HepG2 (cell line): ENCODE results near the gene SPPL3. TPM values are rescaled to one million over a fixed set of nuclear protein-coding genes. Genes with fewer than 3 reads are reported as not detected.

Experiments
- ATAC-seq: fragments of 200-7000 bp; cut with Tn5 transposase; 3 replicates; pipeline ENCODE4 v1.9.1; 2020; ENCODE audit warnings: mild to moderate bottlenecking, moderate library complexity
- BruUV-seq: library from RNA; stranded (reverse); fragments of 400-500 nt; replicated peaks from 2 replicates; lab custom pipeline; 2021; lab: Mats Ljungman, UMichigan
- CTCF ChIA-PET: fragments of 300-600 bp; formaldehyde crosslinking; extraction: SDS; loops from one replicate; lab custom pipeline; 2021; ENCODE audit warnings: low total read pairs, inconsistent platforms, low intra/inter-chr PET ratio; lab: Yijun Ruan, JAX
- POLR2A ChIA-PET: fragments of 350-600 bp; sonication (Branson Sonifier 250); formaldehyde crosslinking; loops from one replicate; lab custom pipeline; 2020; ENCODE audit warnings: antibody characterized with exemption, inconsistent platforms; lab: Yijun Ruan, JAX
- DNase-seq: peaks from one replicate; pipeline ENCODE4 v3.0.0-alpha.2; 2015; ENCODE audit warnings: low spot score
- FAIRE-seq: peaks from 3 replicates; lab custom pipeline; 2011; peaks lifted over from hg19 to GRCh38; lab: Jason Lieb, UNC
- H2AFZ ChIP-seq: one replicate; pipeline ENCODE4 v1.6.1; 2011; ENCODE audit warnings: low read length, inconsistent platforms
- H3K27ac ChIP-seq: fragments of 300-600 bp; 3 replicates; pipeline ENCODE4 v1.8.0; 2011; ENCODE audit warnings: mixed run types, mild to moderate bottlenecking, mixed read lengths, low read length, inconsistent platforms; ENCODE audit not compliant: insufficient read depth; ENCODE audit errors: extremely low read length
- H3K27me3 ChIP-seq, 2 experiments: fragments of 200-600 bp in 1 of 2; 2 replicates in 1 of 2; 3 replicates in 1 of 2; pipeline versions ENCODE4 v1.6.0 to v1.8.0; 2011; ENCODE audit warnings: low read length in 2 of 2, mild to moderate bottlenecking in 2 of 2, moderate library complexity in 2 of 2, inconsistent platforms in 1 of 2; ENCODE audit not compliant: insufficient read depth in 2 of 2, control insufficient read depth in 1 of 2
- H3K36me3 ChIP-seq, 2 experiments: fragments of 200-600 bp in 1 of 2; replicated peaks in 1 of 2; 2 replicates in 1 of 2; 3 replicates in 1 of 2; pipeline versions ENCODE4 v1.5.1 to v1.8.0; 2011; ENCODE audit warnings: low read length in 2 of 2, inconsistent platforms in 1 of 2; ENCODE audit not compliant: insufficient read depth in 2 of 2, control insufficient read depth in 1 of 2
- H3K4me1 ChIP-seq: 2 replicates; pipeline ENCODE4 v1.5.1; 2012; ENCODE audit warnings: low read length, inconsistent platforms; ENCODE audit not compliant: insufficient read depth
- H3K4me2 ChIP-seq: 2 replicates; pipeline ENCODE4 v1.6.0; 2011; ENCODE audit warnings: low read depth, low read length, inconsistent platforms
- H3K4me3 ChIP-seq, 3 experiments: fragments of 200-600 bp in 1 of 3; sonication (generic), shearing (Covaris generic) in 1 of 3; replicated peaks in 1 of 3; 2 replicates each; pipeline ENCODE4 v1.5.1; 2011 to 2016; ENCODE audit warnings: low read length in 3 of 3, inconsistent platforms in 2 of 3, low read depth in 2 of 3, mild to moderate bottlenecking in 2 of 3, control low read depth in 1 of 3, mixed read lengths in 1 of 3; ENCODE audit not compliant: insufficient read depth in 1 of 3
- H3K79me2 ChIP-seq: one replicate; pipeline ENCODE4 v1.6.1; 2011; ENCODE audit warnings: low read length, inconsistent platforms; ENCODE audit not compliant: insufficient read depth
- H3K9ac ChIP-seq: 2 replicates; pipeline ENCODE4 v1.6.0; 2011; ENCODE audit warnings: mild to moderate bottlenecking, low read depth, low read length, inconsistent platforms; ENCODE audit not compliant: insufficient read depth
- H3K9me3 ChIP-seq: 2 replicates; pipeline ENCODE4 v1.5.1; 2012; ENCODE audit warnings: mild to moderate bottlenecking, low read length
- H4K20me1 ChIP-seq: 2 replicates; pipeline ENCODE4 v1.6.0; 2011; ENCODE audit warnings: inconsistent platforms, mild to moderate bottlenecking, low read length, moderate library complexity; ENCODE audit not compliant: insufficient read depth
- AGO2 ChIP-seq: fragments of 200-400 bp; formaldehyde crosslinking; optimal IDR thresholded peaks from 2 replicates; pipeline ENCODE3; 2017; ENCODE audit warnings: mild to moderate bottlenecking, low read depth, low read length, moderate library complexity
- ETV6 ChIP-seq: sonication (generic); formaldehyde crosslinking; conservative IDR thresholded peaks from 2 replicates; pipeline ENCODE4 v1.4.0; 2020; ENCODE audit warnings: missing genetic modification reagents
- PCBP1 ChIP-seq: fragments of 200-400 bp; formaldehyde crosslinking; IDR thresholded peaks from 2 replicates; pipeline ENCODE4 v1.6.1; 2017; ENCODE audit warnings: mild to moderate bottlenecking, low read depth, low read length, borderline replicate concordance
- SMYD3 ChIP-seq: sonication (generic); formaldehyde crosslinking; IDR thresholded peaks from 2 replicates; pipeline ENCODE4 v1.8.1; 2023; ENCODE audit warnings: mild to moderate bottlenecking, missing genetic modification reagents
- STAG1 ChIP-seq: sonication (generic); formaldehyde crosslinking; IDR thresholded peaks from 2 replicates; pipeline ENCODE4 v1.4.0; 2020; ENCODE audit warnings: missing genetic modification reagents
- ZFP41 ChIP-seq: sonication (generic); formaldehyde crosslinking; IDR thresholded peaks from 2 replicates; pipeline ENCODE4 v1.4.0; 2020; ENCODE audit warnings: mild to moderate bottlenecking, missing genetic modification reagents, borderline replicate concordance
- WGBS: methylation state at CpG from one replicate; pipeline ENCODE4 v1.1.6; 2017; ENCODE audit warnings: low lambda C conversion rate; 5-methylcytosine and 5-hydroxymethylcytosine counted together
- in situ Hi-C: cut with HindIII; loops from 2 replicates; pipeline ENCODE4 v1.10.0; 2017; ENCODE audit warnings: low pct_unique_long_range_greater_than_20kb; ENCODE audit not compliant: extremely low pct_ligation_motif_present
- intact Hi-C: fragments of 100-400 bp; cut with micrococcal nuclease; formaldehyde crosslinking; loops from one replicate; pipeline ENCODE4 v1.10.0; 2022; ENCODE audit not compliant: unreplicated experiment
- polyA plus RNA-seq, 8 experiments: library from polyadenylated mRNA; depleted of rRNA in 3 of 8; stranded (reverse) in 7 of 8; unstranded in 1 of 8; fragments of >200 nt; fragmentation: Illumina TruSeq in 4 of 8; extraction: Trizol in 4 of 8; gene quantifications; 2 replicates each; pipeline versions ENCODE4 v1.2.1 to v1.2.3, GENCODE V29; 2011 to 2016; ENCODE audit warnings: low read depth in 4 of 8, missing spikeins in 1 of 8, mixed read lengths in 1 of 8; ENCODE audit not compliant: insufficient read depth in 1 of 8
- total RNA-seq, 5 experiments: library from RNA; depleted of rRNA; stranded (reverse); fragments of >200 nt; fragmentation: Illumina TruSeq; extraction: Trizol; gene quantifications; 2 replicates each; pipeline ENCODE4 v1.2.3, GENCODE V29; 2016; ENCODE audit warnings: low read depth in 1 of 5
- TF ChIP-seq, protein P1 (sequence below): sonication (generic); formaldehyde crosslinking; IDR thresholded peaks from 2 replicates; pipeline ENCODE4 v1.5.0; 2020; ENCODE audit warnings: mild to moderate bottlenecking, missing genetic modification reagents, moderate library complexity

Gene SPPL3
- total and polyA plus RNA-seq, 2 of the 13 experiments (the other 11 are each of a cell fraction or from before 2014, with no cell fraction given) = 8.9 to 9.1 TPM

DNA sequence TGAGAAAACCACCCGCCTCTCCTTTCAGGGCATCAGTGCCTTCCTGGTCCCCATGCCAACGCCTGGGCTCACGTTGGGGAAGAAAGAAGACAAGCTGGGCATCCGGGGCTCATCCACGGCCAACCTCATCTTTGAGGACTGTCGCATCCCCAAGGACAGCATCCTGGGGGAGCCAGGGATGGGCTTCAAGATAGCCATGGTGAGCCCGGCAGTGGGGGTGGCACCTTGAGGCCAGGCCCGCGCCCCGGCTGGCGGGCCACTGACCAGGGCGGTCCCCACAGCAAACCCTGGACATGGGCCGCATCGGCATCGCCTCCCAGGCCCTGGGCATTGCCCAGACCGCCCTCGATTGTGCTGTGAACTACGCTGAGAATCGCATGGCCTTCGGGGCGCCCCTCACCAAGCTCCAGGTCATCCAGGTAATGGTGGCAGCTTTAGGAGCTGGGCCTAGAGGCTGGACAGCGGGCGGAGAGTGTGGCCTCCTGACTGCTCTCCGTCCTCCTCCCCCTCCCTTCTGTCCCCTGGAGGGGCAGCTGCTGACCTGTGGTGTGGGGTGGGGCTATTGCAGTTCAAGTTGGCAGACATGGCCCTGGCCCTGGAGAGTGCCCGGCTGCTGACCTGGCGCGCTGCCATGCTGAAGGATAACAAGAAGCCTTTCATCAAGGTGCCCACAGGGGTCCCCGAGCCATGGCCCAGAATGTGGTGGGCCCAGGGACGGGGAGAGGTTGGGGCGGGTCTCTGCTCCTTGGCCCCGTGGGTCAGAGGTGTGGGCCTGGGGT lies 165.7 kb downstream of the SPPL3 start:
- DNase-seq = no peak
- H3K27me3 ChIP-seq = no peaks in the 10 kb centered on the region
- ATAC-seq = no peak
- TF ChIP-seq ETV6 (CRISPR knock-in tag) (no peak), PCBP1 (0 out of 2 replicates have a peak, but pooled peaks have one; percentile 32), AGO2 (peak; percentile 54), ZFP41 (CRISPR knock-in tag) (no peak)
- H3K9ac ChIP-seq = no peak overlapping the region
- H3K36me3 ChIP-seq = peaks cover 0 to 1% of the 10 kb centered on the region in 2 experiments; a peak in 2 of 5 replicates
- H3K4me1 ChIP-seq = peaks cover 19% of the 10 kb centered on the region
- H3K79me2 ChIP-seq = no peaks in the 10 kb centered on the region
- BruUV-seq = no TSS peak
- 75% methylated on average over 8 of the region's 31 CpGs for WGBS
- ChIA-PET POLR2A (interaction anchor here (1.6 kb wide), 1 partner anchor 10 kb away, joined by 4 read pairs; no protein-coding TSS in a partner anchor), CTCF (no interaction called here)
- no peaks in the 10 kb centered on the region for H4K20me1 ChIP-seq
- no peaks in the 10 kb centered on the region for H3K9me3 ChIP-seq
- H3K4me3 ChIP-seq = no peak overlapping the region
- no peak overlapping the region for H3K4me2 ChIP-seq
- in situ Hi-C loops = no loop called here
- H2AFZ ChIP-seq = no peak overlapping the region
- intact Hi-C loops = no loop called here
- no peak for FAIRE-seq
- H3K27ac ChIP-seq = no peak overlapping the region

DNA sequence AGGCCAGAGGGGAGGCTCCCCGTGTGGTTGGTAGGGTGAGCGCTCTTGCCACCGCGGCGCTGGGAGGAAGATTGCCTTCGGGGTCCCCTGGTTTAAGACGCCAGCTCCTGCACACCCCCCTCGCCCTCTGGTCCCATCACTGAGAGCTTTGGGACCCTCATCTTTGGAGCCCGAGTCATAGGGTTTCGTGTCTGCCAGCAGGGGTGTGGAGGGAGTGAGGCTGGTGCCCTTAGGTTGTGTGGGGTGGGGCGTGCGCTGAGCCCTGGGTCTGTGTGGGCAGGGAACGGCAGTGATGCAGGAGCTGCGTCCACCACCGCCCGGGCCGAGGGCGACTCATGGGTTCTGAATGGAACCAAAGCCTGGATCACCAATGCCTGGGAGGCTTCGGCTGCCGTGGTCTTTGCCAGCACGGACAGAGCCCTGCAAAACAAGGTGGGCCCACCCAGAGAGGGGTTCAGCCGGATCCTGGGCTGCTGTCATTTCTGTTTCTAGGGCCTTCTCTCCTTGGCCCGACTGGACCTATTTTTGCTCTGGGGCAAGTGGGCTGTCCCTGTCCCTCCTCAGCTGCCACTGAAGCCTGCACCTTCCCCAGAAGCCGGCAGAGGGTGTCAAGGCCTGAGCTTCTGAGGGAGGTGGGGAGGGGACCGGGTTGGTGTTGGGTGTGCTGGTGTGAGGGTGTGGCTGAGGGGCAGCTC lies 166.5 kb downstream of the SPPL3 start:
- Histone ChIP-seq H3K9ac (no peak overlapping the region), H3K27ac (no peak overlapping the region), H3K4me2 (no peak overlapping the region), H3K9me3 (no peaks in the 10 kb centered on the region), H3K4me1 (peaks cover 16% of the 10 kb centered on the region), H3K79me2 (no peaks in the 10 kb centered on the region), H4K20me1 (no peaks in the 10 kb centered on the region)
- POLR2A ChIA-PET = interaction anchor here (1.6 kb wide), 1 partner anchor 10 kb away, joined by 4 read pairs; no protein-coding TSS in a partner anchor
- in situ Hi-C loops (no loop called here), intact Hi-C loops (no loop called here)
- FAIRE-seq (no peak), ATAC-seq (peak; percentile 29)
- CTCF ChIA-PET = no interaction called here
- WGBS = 87% methylated on average over 13 of the region's 25 CpGs
- TF ChIP-seq STAG1 (peak; percentile 16; the same call in 1 of the 2 replicates), SMYD3 (CRISPR knock-in tag) (no peak)
- TF ChIP-seq, protein P1, sequence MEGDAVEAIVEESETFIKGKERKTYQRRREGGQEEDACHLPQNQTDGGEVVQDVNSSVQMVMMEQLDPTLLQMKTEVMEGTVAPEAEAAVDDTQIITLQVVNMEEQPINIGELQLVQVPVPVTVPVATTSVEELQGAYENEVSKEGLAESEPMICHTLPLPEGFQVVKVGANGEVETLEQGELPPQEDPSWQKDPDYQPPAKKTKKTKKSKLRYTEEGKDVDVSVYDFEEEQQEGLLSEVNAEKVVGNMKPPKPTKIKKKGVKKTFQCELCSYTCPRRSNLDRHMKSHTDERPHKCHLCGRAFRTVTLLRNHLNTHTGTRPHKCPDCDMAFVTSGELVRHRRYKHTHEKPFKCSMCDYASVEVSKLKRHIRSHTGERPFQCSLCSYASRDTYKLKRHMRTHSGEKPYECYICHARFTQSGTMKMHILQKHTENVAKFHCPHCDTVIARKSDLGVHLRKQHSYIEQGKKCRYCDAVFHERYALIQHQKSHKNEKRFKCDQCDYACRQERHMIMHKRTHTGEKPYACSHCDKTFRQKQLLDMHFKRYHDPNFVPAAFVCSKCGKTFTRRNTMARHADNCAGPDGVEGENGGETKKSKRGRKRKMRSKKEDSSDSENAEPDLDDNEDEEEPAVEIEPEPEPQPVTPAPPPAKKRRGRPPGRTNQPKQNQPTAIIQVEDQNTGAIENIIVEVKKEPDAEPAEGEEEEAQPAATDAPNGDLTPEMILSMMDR (CRISPR knock-in tag) = peak; percentile 34; the same call in 1 of the 2 replicates
- TF ChIP-seq, all 625 proteins: peak for 2
- Histone ChIP-seq H3K36me3 (peaks cover 0 to 1% of the 10 kb centered on the region in 2 experiments; a peak in 2 of 5 replicates), H2AFZ (no peak overlapping the region), H3K27me3 (no peaks in the 10 kb centered on the region), H3K4me3 (no peak overlapping the region)
- DNase-seq = no peak
- BruUV-seq = no TSS peak
